A549 (cell line): ENCODE results near the gene FXN.

Experiments
- CTCF ChIP-seq: fragments of >200 bp; sonication (Bioruptor Twin); formaldehyde crosslinking; IDR thresholded peaks from 3 replicates; pipeline ENCODE4 v1.5.1; 2016
- KDM1A ChIP-seq: fragments of 200-600 bp; sonication (generic); IDR thresholded peaks from 2 replicates; pipeline ENCODE4 v1.6.1; 2016; ENCODE audit warnings: low read depth, mild to moderate bottlenecking
- MAX ChIP-seq: IDR thresholded peaks from 2 replicates; pipeline ENCODE4 v1.6.1; 2012
- POLR2AphosphoS2 ChIP-seq: conservative IDR thresholded peaks from 2 replicates; pipeline ENCODE4 v1.6.1; 2012; ENCODE audit warnings: low read length, improper control_type of control experiment, inconsistent platforms

GRCh38 chr9:68997666-68998065 lies 37.9 kb upstream of the FXN start:
- TF ChIP-seq CTCF (no peak), KDM1A (no peak), POLR2AphosphoS2 (no peak), MAX (no peak)
